K562 (cell line): ENCODE data around the gene TXLNG. TPM values are rescaled to one million over a fixed set of nuclear protein-coding genes. Genes with fewer than 3 reads are reported as not detected.

Experiments
- ATAC-seq: fragments of 200-7000 bp; cut with Tn5 transposase; 3 replicates; pipeline ENCODE4 v1.9.1; 2020; ENCODE audit warnings: moderate library complexity
- BruUV-seq: library from RNA; stranded (reverse); fragments of 400-500 nt; replicated peaks from 2 replicates; lab custom pipeline; 2021; lab: Mats Ljungman, UMichigan
- CTCF ChIA-PET: fragments of 300-600 bp; formaldehyde crosslinking; extraction: SDS; loops from one replicate; lab custom pipeline; 2021; ENCODE audit warnings: low intra/inter-chr PET ratio; lab: Yijun Ruan, JAX
- POLR2A ChIA-PET: fragments of 300-600, 350-650 bp; sonication (Branson Sonifier 250); formaldehyde crosslinking; extraction: SDS; loops from one replicate; lab custom pipeline; 2021; ENCODE audit warnings: antibody characterized with exemption, inconsistent platforms; lab: Yijun Ruan, JAX
- DNase-seq, 4 experiments: peaks; one replicate each; pipeline versions ENCODE4 v3.0.0 to v3.0.0-alpha.2; 2011 to 2018; ENCODE audit warnings: low spot score in 3 of 4, mixed read lengths in 3 of 4; ENCODE audit errors: extremely low read depth in 1 of 4
- FAIRE-seq: peaks from 2 replicates; lab custom pipeline; 2011; peaks lifted over from hg19 to GRCh38; lab: Jason Lieb, UNC
- H2AFZ ChIP-seq: 2 replicates; pipeline ENCODE4 v1.6.0; 2011; ENCODE audit warnings: low read depth, low read length, control low read depth, inconsistent platforms
- H3K27ac ChIP-seq: fragments of 200-600 bp; 3 replicates; pipeline ENCODE4 v1.8.0; 2011; ENCODE audit warnings: low read depth, mild to moderate bottlenecking, control low read depth, inconsistent platforms, low read length, moderate library complexity, mixed read lengths; ENCODE audit errors: extremely low read depth
- H3K27me3 ChIP-seq, 2 experiments: fragments of 300-600 bp in 1 of 2; 2 replicates in 1 of 2; 3 replicates in 1 of 2; pipeline versions ENCODE4 v1.6.0 to v1.8.0; 2011; ENCODE audit warnings: inconsistent platforms in 2 of 2, low read length in 2 of 2, mild to moderate bottlenecking in 1 of 2, mixed read lengths in 1 of 2, moderate library complexity in 1 of 2; ENCODE audit not compliant: control insufficient read depth in 2 of 2, insufficient read depth in 2 of 2
- H3K36me3 ChIP-seq: fragments of 300-600 bp; 3 replicates; pipeline ENCODE4 v1.8.0; 2011; ENCODE audit warnings: mild to moderate bottlenecking, low read length, inconsistent platforms; ENCODE audit not compliant: control insufficient read depth, insufficient read depth
- H3K4me1 ChIP-seq, 2 experiments: fragments of 200-600 bp in 1 of 2; replicated peaks in 1 of 2; 2 replicates in 1 of 2; 3 replicates in 1 of 2; pipeline versions ENCODE4 v1.5.1 to v1.8.0; 2011; ENCODE audit warnings: inconsistent platforms in 2 of 2, low read length in 2 of 2, mild to moderate bottlenecking in 1 of 2, mixed read lengths in 1 of 2, moderate library complexity in 1 of 2; ENCODE audit not compliant: control insufficient read depth in 2 of 2, insufficient read depth in 2 of 2
- H3K4me2 ChIP-seq: 2 replicates; pipeline ENCODE4 v1.6.1; 2011; ENCODE audit warnings: low read length, control low read depth, inconsistent platforms, mixed read lengths; ENCODE audit not compliant: insufficient read depth
- H3K4me3 ChIP-seq: fragments of 200-600 bp; sonication (generic), shearing (Covaris generic); 2 replicates; pipeline ENCODE4 v1.5.1; 2016; ENCODE audit warnings: control low read depth, inconsistent platforms
- H3K79me2 ChIP-seq: fragments of 200-600 bp; 3 replicates; pipeline ENCODE4 v1.8.0; 2011; ENCODE audit warnings: low read length, inconsistent platforms; ENCODE audit not compliant: control insufficient read depth, insufficient read depth
- H3K9ac ChIP-seq, 2 experiments: 2 replicates each; pipeline versions ENCODE4 v1.6.0 to v1.6.1; 2011; ENCODE audit warnings: low read depth in 2 of 2, low read length in 2 of 2, control low read depth in 1 of 2, inconsistent platforms in 1 of 2, mild to moderate bottlenecking in 1 of 2, mixed read lengths in 1 of 2; ENCODE audit not compliant: insufficient read depth in 1 of 2
- H3K9me1 ChIP-seq: one replicate; pipeline ENCODE4 v1.6.0; 2011; ENCODE audit warnings: inconsistent platforms, mild to moderate bottlenecking, low read length, moderate library complexity; ENCODE audit not compliant: control insufficient read depth, insufficient read depth
- H3K9me3 ChIP-seq: replicated peaks from 2 replicates; pipeline ENCODE4 v1.5.1; 2011; ENCODE audit warnings: low read depth, low read length, inconsistent platforms; ENCODE audit not compliant: control insufficient read depth, insufficient read depth
- H4K20me1 ChIP-seq: replicated peaks from 2 replicates; pipeline ENCODE4 v1.6.1; 2011; ENCODE audit warnings: low read length, inconsistent platforms, mixed read lengths; ENCODE audit not compliant: control insufficient read depth, insufficient read depth
- NONO ChIP-seq, 2 experiments: fragments of 200-400 bp in 1 of 2; fragments of 450-650 bp in 1 of 2; formaldehyde crosslinking in 1 of 2; IDR thresholded peaks; 2 replicates each; pipeline ENCODE4 v1.6.1; 2017; ENCODE audit warnings: low read depth in 2 of 2, mild to moderate bottlenecking in 2 of 2, moderate library complexity in 2 of 2, low read length in 1 of 2
- PBX2 ChIP-seq, 2 experiments: IDR thresholded peaks in 1 of 2; conservative IDR thresholded peaks in 1 of 2; 2 replicates each; pipeline ENCODE4 v1.6.1; 2016; ENCODE audit warnings: low read depth in 2 of 2, mild to moderate bottlenecking in 1 of 2, missing compliant biosample characterization in 1 of 2, missing genetic modification characterization in 1 of 2, moderate library complexity in 1 of 2
- PPARD ChIP-seq: fragments of 250-450 bp; sonication (Bioruptor Pico); IDR thresholded peaks from 2 replicates; pipeline ENCODE4 v1.8.0; 2022; ENCODE audit warnings: inconsistent platforms, mild to moderate bottlenecking, moderate library complexity
- XRCC5 ChIP-seq: fragments of 200-400 bp; formaldehyde crosslinking; IDR thresholded peaks from 2 replicates; pipeline ENCODE4 v1.6.1; 2017; ENCODE audit warnings: low read depth, mild to moderate bottlenecking, low read length
- ZNF41 ChIP-seq: fragments of 250-450 bp; sonication (Bioruptor Pico); conservative IDR thresholded peaks from 2 replicates; pipeline ENCODE4 v1.4.0; 2020; ENCODE audit warnings: mild to moderate bottlenecking
- WGBS: fragments of 100-300 bp; shearing (Covaris generic); methylation state at CpG from one replicate; pipeline ENCODE4 v1.1.6; 2016; ENCODE audit warnings: low coverage, mixed read lengths; ENCODE audit not compliant: insufficient coverage; ENCODE audit errors: missing lambda C conversion rate; 5-methylcytosine and 5-hydroxymethylcytosine counted together
- in situ Hi-C: fragments of 300-500 bp; cut with MboI; formaldehyde crosslinking; loops from 4 replicates; pipeline ENCODE4 v1.15.0; 2018; ENCODE audit warnings: inconsistent platforms, mixed read lengths
- intact Hi-C: fragments of 100-400 bp; cut with micrococcal nuclease; formaldehyde crosslinking; loops from 2 replicates; pipeline ENCODE4 v1.14.2; 2022
- polyA plus RNA-seq, 8 experiments: library from polyadenylated mRNA; depleted of rRNA in 4 of 8; stranded (reverse) in 5 of 8; unstranded in 3 of 8; fragments of >200 nt; fragmentation: Nextera tagmentation in 2 of 8; fragmentation: Illumina TruSeq in 1 of 8; extraction: Ambion mirVana in 2 of 8; extraction: Trizol in 1 of 8; gene quantifications; 2 replicates each; pipeline versions ENCODE4 v1.2.1 to v1.2.3, GENCODE V29; 2011 to 2014; ENCODE audit warnings: inconsistent platforms in 1 of 8, missing spikeins in 1 of 8
- total RNA-seq, 7 experiments: library from RNA; depleted of rRNA in 6 of 7; stranded (reverse); fragments of >200 nt in 6 of 7; fragmentation: Illumina TruSeq in 2 of 7; extraction: Trizol in 2 of 7; gene quantifications; 2 replicates each; pipeline versions ENCODE4 v1.2.1 to v1.2.3, GENCODE V29; 2011 to 2021; ENCODE audit warnings: low replicate concordance in 1 of 7

TXLNG gene
- total and polyA plus RNA-seq, 9 of the 15 experiments (the other 6 are each of a cell fraction or from before 2014, with no cell fraction given): 13.1 to 47.0 (median 31.6) TPM

GRCh38 chrX:16796298-16796697 lies 10.0 kb downstream of the TXLNG start (continued):
- no peak for TF ChIP-seq PBX2 (CRISPR knock-in tag; IDR thresholded peaks at IDR 0.05; ENCODE audit: low read depth)
- TF ChIP-seq PBX2 (tag; conservative IDR thresholded peaks at IDR 0.05; ENCODE audit: low read depth): no peak
- TF ChIP-seq NONO (IDR thresholded peaks at IDR 0.05; ENCODE audit: low read depth in 2 of 2, low read length in 1 of 2): no peak
- TF ChIP-seq ZNF41 (CRISPR knock-in tag): no peak
- TF ChIP-seq, all 486 proteins: peak for 0

GRCh38 chrX:16797358-16797757 lies 11.1 kb downstream of the TXLNG start:
- intact Hi-C loops: no loop called here
- BruUV-seq: no TSS peak
- no peaks in the 10 kb centered on the region; a peak in 2 of 5 replicates for H3K4me1 ChIP-seq
- ATAC-seq (no peak), FAIRE-seq (no peak), DNase-seq (no peak)
- H3K4me3 ChIP-seq: no peak overlapping the region
- WGBS: 85% methylated on average over 4 of the region's 5 CpGs
- no peaks in the 10 kb centered on the region for H3K9me1 ChIP-seq
- TF ChIP-seq PPARD (CRISPR knock-in tag): no peak
- TF ChIP-seq XRCC5: no peak
- ChIA-PET POLR2A (interaction anchor here (1.5 to 3.1 kb wide), 3 partner anchors 9 to 27 kb away, joined by 4 to 15 read pairs (median 12); no protein-coding TSS in a partner anchor), CTCF (no interaction called here)
- H3K4me2 ChIP-seq: no peak overlapping the region
- no peak overlapping the region for H2AFZ ChIP-seq
- H3K27me3 ChIP-seq: no peaks in the 10 kb centered on the region
- H4K20me1 ChIP-seq: no peaks in the 10 kb centered on the region
- no peaks in the 10 kb centered on the region for H3K9me3 ChIP-seq
- peaks cover 79% of the 10 kb centered on the region for H3K79me2 ChIP-seq
- H3K9ac ChIP-seq: no peak overlapping the region
- in situ Hi-C loops: no loop called here
- H3K36me3 ChIP-seq: peaks cover 64% of the 10 kb centered on the region
- no peak overlapping the region for H3K27ac ChIP-seq
